Measurements from ENCODE around the gene NCCRP1.
"Not testable (repeated sequence)": the region's sequence is repeated elsewhere in the genome, so short reads cannot be mapped to it uniquely, and the experiment has no call there.

The NCCRP1 gene

DNA sequence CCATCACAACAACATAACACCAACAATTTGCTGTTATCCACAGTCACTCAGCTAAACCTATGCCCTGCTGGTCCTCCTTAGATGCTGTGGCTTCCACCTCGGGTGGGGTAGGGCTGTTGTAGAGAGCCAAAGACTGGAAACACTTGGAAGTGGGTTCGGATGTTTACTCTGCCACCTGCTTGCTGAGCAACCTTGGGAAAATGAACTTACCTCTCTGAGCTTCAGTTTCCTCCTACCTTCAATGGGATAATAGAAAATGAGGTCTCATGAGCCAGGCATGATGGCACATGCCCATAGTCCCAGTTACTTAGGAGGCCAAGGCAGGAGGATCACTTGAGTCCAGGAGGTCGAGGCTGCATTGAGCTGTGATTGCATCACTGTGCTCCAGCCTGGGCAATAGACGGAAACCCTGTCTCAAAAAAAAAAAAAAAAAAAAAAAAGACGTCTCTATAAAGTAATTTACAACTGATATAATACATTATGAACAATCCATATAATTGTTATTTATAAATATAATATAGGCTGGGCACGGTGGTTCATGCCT lies 10.6 kb downstream of the NCCRP1 start:
- DNase-seq (ENCODE audit: low read depth in 2 of 3, low spot score in 2 of 3) = no peak

GRCh38 chr19:39208175-39208795 lies 11.5 kb downstream of the NCCRP1 start:
- DNase-seq (ENCODE audit: low read depth in 2 of 3, low spot score in 2 of 3) = no peak

DNA sequence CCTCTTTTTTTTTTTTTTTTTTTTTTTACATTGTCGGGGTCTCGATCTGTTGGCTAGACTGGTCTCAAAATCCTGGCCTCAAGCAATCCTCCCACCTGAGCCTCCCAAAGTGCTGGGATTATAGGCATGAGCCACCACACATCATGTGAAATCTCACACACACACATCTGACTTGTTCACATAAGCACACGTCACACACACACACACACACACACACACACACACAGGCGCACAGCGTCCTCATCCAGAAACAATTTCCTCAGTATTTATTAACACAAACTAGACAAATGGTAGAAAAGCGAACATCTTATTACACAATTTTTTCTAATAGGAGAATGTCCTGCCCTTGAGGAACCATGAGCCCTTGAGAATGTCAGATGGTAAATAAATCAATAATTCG lies 12.4 kb downstream of the NCCRP1 start:
- DNase-seq (ENCODE audit: low read depth in 2 of 3, low spot score in 2 of 3) = no peak

GRCh38 chr19:39211731-39212374 lies 15.1 kb downstream of the NCCRP1 start:
- DNase-seq (ENCODE audit: low read depth in 2 of 3, low spot score in 2 of 3) = no peak

- peak in 2 of 3 experiments; percentile 15 to 32 for DNase-seq (ENCODE audit: low read depth in 2 of 3, low spot score in 2 of 3)
Measured at GRCh38 chr19:39212375-39212742, 15.6 kb downstream of the NCCRP1 start.

GRCh38 chr19:39215323-39215722 lies 18.6 kb downstream of the NCCRP1 start:
- not testable (repeated sequence) for DNase-seq (ENCODE audit: low read depth in 2 of 3, low spot score in 2 of 3)

- no peak for DNase-seq (ENCODE audit: low read depth in 2 of 3, low spot score in 2 of 3)
Measured at GRCh38 chr19:39217094-39217493, 20.3 kb downstream of the NCCRP1 start.

DNA sequence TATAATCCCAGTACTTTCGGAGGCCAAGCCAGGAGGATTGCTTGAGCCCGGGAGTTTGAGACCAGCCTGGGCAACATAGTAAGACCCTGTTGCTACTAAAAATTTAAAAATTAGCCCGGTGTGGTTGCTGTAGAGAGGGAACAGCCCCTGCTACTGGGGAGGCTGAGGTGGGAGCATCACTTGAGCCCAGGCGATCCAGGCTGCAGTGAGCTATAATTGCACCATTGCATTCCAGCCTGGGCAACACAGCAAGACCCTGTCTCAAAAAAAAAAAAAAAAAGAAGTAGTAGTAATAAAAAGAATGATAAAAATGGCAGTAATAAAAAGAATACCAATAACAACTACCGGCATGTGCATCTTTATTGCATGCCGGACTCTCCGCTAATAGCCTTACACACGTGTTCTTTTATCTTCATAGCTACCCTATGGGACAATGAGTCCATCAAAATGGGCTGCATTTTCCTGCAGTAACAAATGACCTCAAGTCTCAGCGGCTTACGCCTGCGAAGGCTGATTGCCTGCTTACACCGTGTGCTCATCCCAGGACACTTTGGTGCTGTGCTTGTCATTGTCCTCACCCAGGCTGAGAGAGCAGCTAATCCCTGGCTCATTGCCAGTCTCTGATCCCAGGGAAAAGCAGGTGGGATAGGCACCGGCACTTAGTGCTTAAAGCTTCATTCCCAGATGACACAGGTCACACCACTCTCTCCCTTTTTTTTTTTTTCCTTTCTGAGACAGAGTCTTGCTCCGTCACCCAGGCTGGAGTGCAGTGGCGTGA lies 21.7 kb downstream of the NCCRP1 start:
- no peak for DNase-seq (ENCODE audit: low read depth in 2 of 3, low spot score in 2 of 3)

- not testable (repeated sequence) for DNase-seq (ENCODE audit: low read depth in 2 of 3, low spot score in 2 of 3)
Measured at GRCh38 chr19:39219108-39219507, 22.3 kb downstream of the NCCRP1 start.

- no peak for DNase-seq (ENCODE audit: low read depth in 2 of 3, low spot score in 2 of 3)
Measured at GRCh38 chr19:39223703-39224279, 27.0 kb downstream of the NCCRP1 start.

- no peak for DNase-seq (ENCODE audit: low read depth in 2 of 3, low spot score in 2 of 3)
Measured at GRCh38 chr19:39224910-39225309, 28.1 kb downstream of the NCCRP1 start.

- DNase-seq (ENCODE audit: low read depth in 2 of 3, low spot score in 2 of 3) = no peak
Measured at GRCh38 chr19:39230096-39230764, 33.5 kb downstream of the NCCRP1 start.

DNA sequence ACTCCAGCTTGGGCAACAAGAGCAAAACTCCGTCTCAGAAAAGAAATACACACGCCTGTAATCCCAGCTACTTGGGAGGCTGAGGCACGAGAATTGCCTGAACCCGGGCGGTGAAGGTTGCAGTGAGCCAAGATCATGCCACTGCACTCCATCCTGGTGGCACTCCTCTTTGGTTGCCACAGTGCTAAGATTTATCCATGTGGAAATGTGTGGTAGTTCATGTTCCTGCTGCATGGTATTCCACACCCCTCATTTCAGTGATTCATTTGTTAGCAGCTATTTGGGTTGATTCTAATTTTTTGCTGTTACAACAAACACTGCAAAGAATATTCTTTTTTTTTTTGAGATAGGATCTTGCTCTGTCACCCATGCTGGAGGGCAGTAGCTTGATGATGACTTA lies 35.9 kb downstream of the NCCRP1 start:
- no peak for DNase-seq (ENCODE audit: low read depth in 2 of 3, low spot score in 2 of 3)

DNA sequence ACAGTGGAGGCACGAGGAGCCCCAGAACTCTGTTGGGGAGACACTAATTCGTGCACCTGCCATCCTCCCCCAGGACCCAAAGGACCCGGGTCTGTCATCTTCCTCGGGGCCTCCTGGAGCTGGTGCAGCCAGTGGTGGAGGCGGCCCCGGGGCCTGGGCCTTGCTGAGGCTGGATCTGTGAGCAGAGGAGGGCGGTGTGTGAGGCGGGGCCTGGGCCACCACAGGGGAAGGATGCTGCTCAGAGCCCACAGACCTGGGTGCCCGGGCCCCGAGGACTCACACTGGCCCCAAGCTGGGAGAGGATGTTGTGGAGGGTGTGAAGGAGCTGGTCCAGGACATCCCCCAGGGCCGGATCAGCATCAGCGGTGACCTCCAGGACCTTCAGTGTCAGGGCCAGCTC lies 39.8 kb downstream of the NCCRP1 start:
- DNase-seq (ENCODE audit: low read depth in 2 of 3, low spot score in 2 of 3) = no peak

GRCh38 chr19:39237200-39238184 lies 40.7 kb downstream of the NCCRP1 start:
- no peak for DNase-seq (ENCODE audit: low read depth in 2 of 3, low spot score in 2 of 3)

DNA sequence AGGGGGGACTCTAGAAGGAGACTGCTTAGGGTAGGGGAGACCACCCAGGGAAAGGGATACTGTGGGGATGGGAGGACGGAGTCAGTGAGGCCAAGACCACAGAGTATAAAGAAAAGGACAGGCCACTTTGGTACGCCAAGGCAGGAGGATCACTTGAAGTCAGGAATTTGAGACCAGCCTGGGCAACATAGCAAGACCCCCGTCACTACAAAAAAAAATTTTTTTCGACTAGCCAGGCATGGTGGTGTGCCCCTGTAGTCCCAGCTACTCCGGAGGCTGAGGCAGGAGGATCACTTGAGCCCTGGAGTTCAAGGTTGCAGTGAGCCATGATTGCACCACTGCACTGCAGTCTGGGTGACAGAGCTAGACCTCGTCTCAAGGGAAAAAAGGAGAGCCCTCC lies 41.4 kb downstream of the NCCRP1 start:
- DNase-seq (ENCODE audit: low read depth in 2 of 3, low spot score in 2 of 3) = no peak

- no peak for DNase-seq (ENCODE audit: low read depth in 2 of 3, low spot score in 2 of 3)
Measured at GRCh38 chr19:39238944-39239343, 42.2 kb downstream of the NCCRP1 start.

- DNase-seq (ENCODE audit: low read depth in 2 of 3, low spot score in 2 of 3) = no peak
Measured at GRCh38 chr19:39240421-39240820, 43.7 kb downstream of the NCCRP1 start.

- not testable (repeated sequence) for DNase-seq (ENCODE audit: low read depth in 2 of 3, low spot score in 2 of 3)
Measured at GRCh38 chr19:39243741-39244140, 47.0 kb downstream of the NCCRP1 start.

Data from activated CD8-positive, alpha-beta memory T cell treated with anti-CD3 and anti-CD28 coated beads for 48 hours (primary cell).